HG03565 (cell line): ENCODE measurements around the gene GPR52.

ENCODE experiments used
- ATAC-seq: cut with Tn5 transposase; IDR thresholded peaks from one replicate; pipeline ENCODE4 v1.9.1; 2021; ENCODE audit warnings: mild to moderate bottlenecking, moderate library complexity; ENCODE audit not compliant: unreplicated experiment

Gene GPR52

GRCh38 chr1:174465855-174466254 lies 18.1 kb downstream of the GPR52 start:
- ATAC-seq: no peak

- ATAC-seq: no peak
Observed at GRCh38 chr1:174466607-174467006, 18.8 kb downstream of the GPR52 start.

GRCh38 chr1:174469052-174469451 lies 21.3 kb downstream of the GPR52 start:
- no peak for ATAC-seq

GRCh38 chr1:174469687-174470086 lies 21.9 kb downstream of the GPR52 start:
- no peak for ATAC-seq

GRCh38 chr1:174479281-174479680 lies 31.5 kb downstream of the GPR52 start:
- ATAC-seq: no peak

- ATAC-seq: no peak
Observed at GRCh38 chr1:174480324-174480723, 32.6 kb downstream of the GPR52 start.

GRCh38 chr1:174491606-174492005 lies 43.8 kb downstream of the GPR52 start:
- no peak for ATAC-seq

- no peak for ATAC-seq
Observed at GRCh38 chr1:174497478-174497877, 49.7 kb downstream of the GPR52 start.
